Mononuclear cell (primary cell): ENCODE results near the gene KMT2B. TPM values are rescaled to one million over a fixed set of nuclear protein-coding genes. Genes with fewer than 3 reads are reported as not detected.

Experiments used
- H3K27me3 ChIP-seq: 2 replicates; pipeline ENCODE4 v1.6.0; 2011; ENCODE audit warnings: low read length, control low read depth; ENCODE audit not compliant: insufficient read depth
- H3K4me1 ChIP-seq: 2 replicates; pipeline ENCODE4 v1.5.1; 2011; ENCODE audit warnings: mild to moderate bottlenecking, low read length, control low read depth; ENCODE audit not compliant: insufficient read depth
- H3K4me3 ChIP-seq: 2 replicates; pipeline ENCODE4 v1.5.1; 2011; ENCODE audit warnings: mild to moderate bottlenecking, low read length, moderate library complexity
- H3K9me3 ChIP-seq: 2 replicates; pipeline ENCODE4 v1.5.1; 2011; ENCODE audit warnings: low read depth, mild to moderate bottlenecking, control low read depth, low read length
- total RNA-seq: library from RNA; depleted of rRNA; stranded (reverse); fragments of >200 nt; gene quantifications from one replicate; pipeline ENCODE4 v1.2.3, GENCODE V29; 2012

KMT2B gene
- total RNA-seq, 1 donor = 10.8 TPM

DNA sequence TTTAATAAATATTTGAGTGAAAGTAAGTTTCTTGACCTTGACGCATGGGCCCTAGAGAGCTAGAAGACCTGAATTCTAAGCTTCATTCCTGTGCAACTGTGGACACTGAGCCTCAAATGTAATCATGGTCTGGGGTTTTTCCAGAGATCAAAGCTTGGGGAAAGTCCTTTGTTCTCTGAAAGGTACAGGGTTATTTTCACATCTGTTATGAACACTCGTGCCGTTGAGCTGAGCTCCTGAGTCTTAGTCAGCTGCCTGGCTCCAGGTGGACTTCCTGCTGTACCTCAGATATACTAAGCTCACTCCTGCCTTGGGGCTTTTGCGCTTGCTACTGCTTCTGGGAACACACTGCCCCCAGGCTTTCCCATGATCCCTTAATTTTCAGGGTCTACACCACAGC, 21.0 kb upstream of the KMT2B start:
- peaks cover under 1% of the 10 kb centered on the region for H3K4me1 ChIP-seq
- H3K27me3 ChIP-seq = no peaks in the 10 kb centered on the region
- no peak overlapping the region for H3K4me3 ChIP-seq
- no peaks in the 10 kb centered on the region for H3K9me3 ChIP-seq

DNA sequence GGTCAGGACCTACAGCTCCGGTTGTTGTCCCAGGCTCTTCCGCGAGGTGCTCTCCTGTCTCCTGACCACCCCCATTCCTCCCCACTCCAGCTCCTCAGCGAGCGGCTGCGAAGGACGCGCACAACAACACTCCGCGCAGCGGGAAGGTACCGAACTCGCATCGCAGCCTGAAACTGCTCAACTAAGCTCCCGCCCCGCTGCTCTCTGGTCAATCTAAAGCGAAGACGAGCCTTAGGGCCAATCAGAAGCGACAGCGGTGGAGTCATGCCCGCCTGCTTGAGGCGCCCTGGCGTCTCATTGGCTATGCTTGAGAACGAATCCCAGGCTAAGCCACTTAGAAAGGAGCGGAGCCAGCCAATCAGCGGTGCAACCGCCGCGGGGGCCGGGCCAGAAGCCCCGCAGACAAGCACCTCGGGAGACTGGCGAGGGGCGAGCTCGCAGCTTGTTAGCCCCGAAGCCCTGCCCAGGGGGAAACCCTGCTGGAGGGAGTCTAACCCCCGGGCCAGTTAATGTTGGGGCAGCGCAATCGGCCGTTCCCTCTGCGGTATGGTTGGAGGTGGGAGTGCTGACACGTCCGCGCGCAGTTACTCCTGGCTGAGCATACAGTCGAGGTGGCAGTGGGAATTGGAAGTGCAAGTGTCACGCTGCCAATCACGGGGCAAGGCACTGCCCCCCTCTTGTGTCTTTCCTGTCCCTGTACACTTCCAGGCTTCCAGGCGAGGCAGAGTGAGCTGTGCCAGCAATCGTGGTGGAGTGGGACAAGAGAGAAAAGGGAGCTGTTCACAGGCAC, 15.4 kb upstream of the KMT2B start:
- peaks cover 12% of the 10 kb centered on the region for H3K4me1 ChIP-seq
- H3K4me3 ChIP-seq = peak overlapping the region; percentile 45
- no peaks in the 10 kb centered on the region for H3K9me3 ChIP-seq
- no peaks in the 10 kb centered on the region for H3K27me3 ChIP-seq

DNA sequence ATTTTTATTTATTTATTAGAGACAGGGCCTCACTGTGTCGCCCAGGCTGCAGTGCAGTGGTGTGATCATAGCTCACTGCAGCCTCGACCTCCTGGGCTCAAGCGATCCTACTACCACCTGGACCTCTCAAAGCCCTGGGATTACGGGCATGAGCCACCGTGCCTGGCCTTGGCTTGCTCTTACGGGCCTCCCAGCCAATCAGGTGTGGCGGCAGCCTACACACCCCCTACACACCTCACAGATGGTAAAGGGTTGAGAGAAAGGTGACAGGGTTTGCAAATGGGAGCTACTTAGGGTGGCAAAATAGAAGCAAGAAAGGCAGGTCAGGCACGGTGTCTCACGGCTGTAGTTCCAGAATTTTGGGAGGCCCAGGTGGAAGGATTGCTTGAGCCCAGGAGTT, 14.5 kb upstream of the KMT2B start:
- H3K27me3 ChIP-seq = no peaks in the 10 kb centered on the region

DNA sequence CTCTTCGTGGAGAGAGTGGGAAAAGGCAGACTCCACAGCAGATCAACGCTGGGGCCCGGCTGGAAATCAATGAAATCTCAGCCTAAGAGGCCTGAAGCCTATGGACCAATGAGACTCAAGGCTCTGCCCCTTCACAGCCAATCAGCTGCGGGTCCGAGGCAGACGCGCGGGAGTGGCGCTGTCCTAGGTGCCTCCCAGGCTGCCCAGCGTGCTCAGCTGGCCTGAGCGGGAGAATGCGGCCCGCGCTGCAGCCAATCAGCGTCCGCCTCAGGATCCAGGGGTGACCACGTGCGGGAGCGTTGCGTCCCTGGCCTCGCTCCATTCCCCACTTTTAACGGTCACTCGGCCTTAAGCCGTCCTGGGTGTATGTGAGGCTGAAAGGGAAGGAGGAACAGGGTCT, 13.6 kb upstream of the KMT2B start, which contains the start of gene ZBTB32:
Gene ZBTB32, plus strand, starts transcription at position 341 of the 400 bp plus-strand sequence. CDS start 10,069 bp downstream, outside the sequence.
- peaks cover 12% of the 10 kb centered on the region for H3K4me1 ChIP-seq
- H3K4me3 ChIP-seq = no peak within 1 kb of the TSS
- H3K9me3 ChIP-seq = no peaks in the 10 kb centered on the region
- no peaks in the 10 kb centered on the region for H3K27me3 ChIP-seq

More for the DNA sequence above, 14.5 kb upstream of the KMT2B start:
- no peaks in the 10 kb centered on the region for H3K9me3 ChIP-seq
- no peak overlapping the region for H3K4me3 ChIP-seq
- H3K4me1 ChIP-seq = peaks cover 12% of the 10 kb centered on the region

DNA sequence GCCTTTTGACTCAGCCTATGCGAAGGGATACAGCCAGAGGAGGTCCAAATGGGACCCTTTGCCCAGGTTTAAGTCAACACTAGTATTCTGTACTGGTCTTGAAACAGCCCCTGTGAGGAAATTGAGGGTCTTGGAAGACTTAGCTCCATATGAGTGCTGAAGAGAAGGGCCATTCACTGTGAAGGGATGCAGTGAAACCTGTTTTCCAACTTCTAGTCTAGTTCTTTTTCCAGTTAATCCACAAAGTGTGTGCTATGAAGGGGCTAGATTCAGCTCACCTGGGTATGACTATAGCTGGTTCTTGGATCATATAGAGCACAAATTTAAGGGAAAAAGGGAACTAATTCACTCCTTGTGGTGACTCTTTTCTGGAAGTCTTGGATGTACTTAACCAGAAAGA, 9.4 kb upstream of the KMT2B start:
- no peaks in the 10 kb centered on the region for H3K27me3 ChIP-seq
- H3K9me3 ChIP-seq = no peaks in the 10 kb centered on the region
- peaks cover 23% of the 10 kb centered on the region for H3K4me1 ChIP-seq
- H3K4me3 ChIP-seq = no peak overlapping the region

DNA sequence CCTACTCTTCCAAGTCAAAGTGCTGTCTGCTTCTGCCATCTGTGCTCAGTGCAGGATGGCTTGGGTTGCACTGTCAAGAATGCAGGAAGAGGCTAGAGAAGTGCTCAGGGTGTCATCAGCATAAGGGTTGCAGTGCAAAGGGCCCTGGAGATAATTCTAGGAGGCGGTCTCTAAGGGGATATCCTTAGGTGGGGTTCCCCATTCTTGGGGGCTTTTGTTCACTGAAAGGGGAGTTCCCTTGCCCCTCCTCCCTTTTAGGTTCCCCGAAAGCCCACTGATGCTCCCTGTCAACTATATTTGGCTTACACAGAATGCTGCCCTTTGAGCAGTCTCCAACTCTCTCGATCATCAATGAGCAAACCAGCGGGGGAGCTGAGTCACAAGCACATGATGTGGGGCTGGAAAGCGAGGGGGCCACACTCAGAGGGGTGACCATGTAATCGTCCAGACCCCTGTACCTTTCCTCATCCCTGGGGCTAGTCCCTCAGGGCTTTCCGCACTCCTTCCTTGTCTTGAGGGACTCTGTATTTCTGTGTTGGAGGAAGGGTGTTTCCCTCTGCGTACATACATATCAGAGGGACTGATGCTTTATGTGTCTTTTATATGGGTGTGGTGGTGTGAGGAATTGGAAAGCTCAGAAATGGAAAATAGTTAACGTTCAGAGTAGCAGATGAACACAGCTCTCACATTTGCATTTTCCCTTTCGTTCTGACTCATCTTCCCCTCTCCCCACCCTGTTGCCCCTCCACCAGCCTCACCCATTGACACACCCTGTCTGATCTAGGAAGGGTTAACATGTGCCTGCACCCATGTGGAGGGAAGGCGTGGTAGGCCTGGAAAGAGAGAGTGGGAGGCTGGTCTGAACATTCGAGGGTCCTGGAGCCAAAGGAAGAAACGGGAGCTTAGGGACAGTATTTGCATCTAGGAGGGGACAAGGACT, 6.7 kb upstream of the KMT2B start:
- Histone ChIP-seq H3K9me3 (no peaks in the 10 kb centered on the region), H3K27me3 (no peaks in the 10 kb centered on the region), H3K4me3 (no peak overlapping the region), H3K4me1 (peaks cover 47% of the 10 kb centered on the region)

DNA sequence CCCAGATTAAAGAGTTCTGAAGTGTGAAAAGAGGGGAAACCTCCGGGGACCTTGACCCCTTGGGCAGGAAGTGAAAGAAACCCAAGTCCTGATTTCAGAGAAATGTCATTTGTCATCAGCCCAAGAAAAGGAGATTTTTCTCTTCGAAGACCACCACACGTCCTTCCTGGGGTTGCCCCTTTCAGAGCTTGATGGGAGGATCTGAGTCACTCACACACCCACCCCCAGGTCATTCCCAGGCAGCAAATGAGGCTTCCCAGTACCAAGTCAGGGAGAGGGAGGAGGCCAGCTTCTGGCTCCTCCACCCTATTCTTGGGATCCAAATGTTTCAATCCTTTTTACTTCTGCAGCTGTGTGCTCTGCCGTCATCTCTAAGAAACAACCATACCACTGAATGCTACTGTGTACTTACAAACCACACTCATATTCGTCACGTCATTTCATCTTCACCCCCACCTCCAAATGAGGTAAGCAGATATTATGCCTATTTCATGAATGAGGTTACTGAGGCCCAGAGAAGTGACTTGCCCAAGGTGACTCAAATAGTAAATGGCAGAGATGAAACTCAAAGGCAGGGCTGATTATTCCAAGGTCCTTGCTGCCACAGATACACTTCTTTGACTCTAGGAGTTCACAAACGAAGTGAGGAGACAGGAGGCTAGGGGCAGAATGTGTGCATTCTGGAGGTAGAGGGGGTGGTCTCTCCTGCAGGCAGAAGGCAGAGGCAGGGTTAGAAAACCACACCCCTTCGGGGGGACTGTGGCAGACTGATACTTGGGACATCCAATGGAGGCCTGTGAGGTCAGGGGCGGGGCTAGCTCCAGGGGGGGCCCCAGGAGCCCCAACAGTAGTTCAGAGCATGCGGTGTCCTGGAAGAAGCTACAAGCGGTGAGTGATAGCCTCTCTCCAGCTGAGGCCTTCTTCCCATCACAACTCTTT, 5.0 kb upstream of the KMT2B start:
- Histone ChIP-seq H3K27me3 (no peaks in the 10 kb centered on the region), H3K9me3 (no peaks in the 10 kb centered on the region), H3K4me1 (peaks cover 53% of the 10 kb centered on the region), H3K4me3 (no peak overlapping the region)

DNA sequence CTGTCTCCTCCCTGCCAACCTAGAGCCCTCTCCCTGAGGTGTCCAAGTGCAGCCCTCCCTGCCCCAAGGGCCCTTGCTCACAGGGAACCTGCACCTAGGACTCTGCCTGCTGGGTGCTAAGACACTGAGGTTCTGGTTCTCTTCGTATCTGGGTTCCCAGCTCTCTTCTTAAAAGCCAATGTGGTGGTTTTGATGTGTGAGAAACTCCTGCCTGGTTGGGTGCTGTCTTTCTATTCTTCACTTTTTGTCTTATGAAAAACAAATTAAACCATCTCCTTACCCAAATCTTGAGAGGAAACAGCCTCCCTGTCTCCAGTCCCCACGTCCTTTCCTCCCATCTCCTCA, 4.3 kb upstream of the KMT2B start:
- peaks cover 54% of the 10 kb centered on the region for H3K4me1 ChIP-seq
- H3K4me3 ChIP-seq = no peak overlapping the region
- H3K27me3 ChIP-seq = no peaks in the 10 kb centered on the region
- H3K9me3 ChIP-seq = no peaks in the 10 kb centered on the region

DNA sequence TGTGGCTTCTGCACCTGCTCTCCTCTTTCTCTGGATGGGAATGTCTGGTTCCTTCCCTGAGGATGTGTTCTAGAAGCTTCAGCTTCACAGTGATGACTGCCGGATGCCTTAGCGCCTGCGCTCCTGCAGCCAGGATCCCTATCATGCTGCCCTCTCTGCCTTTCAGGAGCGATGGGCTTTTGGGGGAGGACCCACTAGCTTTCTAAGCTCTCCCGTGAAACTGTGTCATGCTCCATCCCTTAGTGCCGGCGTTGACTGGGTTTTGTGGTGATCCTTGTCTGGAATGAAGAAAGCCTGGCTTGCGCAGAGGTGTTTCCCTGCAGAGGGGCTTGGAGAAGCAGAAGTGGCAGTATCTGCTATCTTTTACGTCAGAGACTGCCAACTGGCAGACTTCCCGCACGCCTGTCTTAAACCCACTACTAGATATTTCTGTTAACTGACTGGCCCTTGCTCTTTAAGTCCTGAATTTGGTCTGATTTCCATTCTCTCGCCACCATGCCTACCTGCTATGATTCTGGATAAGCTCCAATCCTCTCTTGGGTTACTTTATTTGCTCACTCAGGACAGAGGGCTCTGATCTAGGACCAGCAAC, 3.8 kb upstream of the KMT2B start:
- no peaks in the 10 kb centered on the region for H3K27me3 ChIP-seq
- peaks cover 59% of the 10 kb centered on the region for H3K4me1 ChIP-seq
- H3K4me3 ChIP-seq = no peak overlapping the region
- no peaks in the 10 kb centered on the region for H3K9me3 ChIP-seq

DNA sequence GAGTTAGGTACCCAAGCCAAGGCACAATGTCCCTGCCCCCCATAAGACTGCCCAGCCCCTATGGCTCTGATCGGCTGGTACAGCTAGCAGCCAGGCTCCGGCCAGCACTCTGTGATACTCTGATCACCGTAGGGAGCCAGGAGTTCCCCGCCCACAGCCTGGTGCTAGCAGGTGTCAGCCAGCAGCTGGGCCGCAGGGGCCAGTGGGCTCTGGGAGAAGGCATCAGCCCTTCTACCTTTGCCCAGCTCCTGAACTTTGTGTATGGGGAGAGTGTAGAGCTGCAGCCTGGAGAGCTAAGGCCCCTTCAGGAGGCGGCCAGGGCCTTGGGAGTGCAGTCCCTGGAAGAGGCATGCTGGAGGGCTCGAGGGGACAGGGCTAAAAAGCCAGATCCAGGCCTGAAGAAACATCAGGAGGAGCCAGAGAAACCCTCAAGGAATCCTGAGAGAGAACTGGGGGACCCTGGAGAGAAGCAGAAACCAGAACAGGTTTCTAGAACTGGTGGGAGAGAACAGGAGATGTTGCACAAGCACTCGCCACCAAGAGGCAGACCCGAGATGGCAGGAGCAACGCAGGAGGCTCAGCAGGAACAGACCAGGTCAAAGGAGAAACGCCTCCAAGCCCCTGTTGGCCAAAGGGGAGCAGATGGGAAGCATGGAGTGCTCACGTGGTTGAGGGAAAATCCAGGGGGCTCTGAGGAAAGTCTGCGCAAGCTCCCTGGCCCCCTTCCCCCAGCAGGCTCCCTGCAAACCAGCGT, 3.0 kb upstream of the KMT2B start:
- H3K4me3 ChIP-seq = no peak overlapping the region
- H3K9me3 ChIP-seq = no peaks in the 10 kb centered on the region
- H3K4me1 ChIP-seq = peaks cover 67% of the 10 kb centered on the region
- no peaks in the 10 kb centered on the region for H3K27me3 ChIP-seq

DNA sequence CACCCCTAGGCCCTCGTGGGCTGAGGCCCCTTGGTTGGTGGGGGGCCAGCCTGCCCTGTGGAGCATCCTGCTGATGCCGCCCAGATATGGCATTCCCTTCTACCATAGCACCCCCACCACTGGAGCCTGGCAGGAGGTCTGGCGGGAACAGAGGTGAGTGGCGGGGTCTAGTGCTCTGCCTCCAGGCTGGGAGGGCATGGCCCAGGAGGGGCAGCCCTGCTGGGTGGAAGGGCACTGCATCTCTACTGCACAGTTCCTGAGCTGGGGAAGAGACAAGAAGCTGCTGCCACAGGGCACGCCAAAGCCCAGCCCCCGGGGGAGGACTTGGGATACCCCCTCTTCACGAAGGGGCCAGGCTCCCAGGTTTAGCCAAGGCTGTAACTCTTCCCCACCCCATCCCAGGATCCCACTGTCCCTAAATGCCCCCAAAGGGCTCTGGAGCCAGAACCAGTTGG, 2.4 kb upstream of the KMT2B start:
- no peak overlapping the region for H3K4me3 ChIP-seq
- peaks cover 70% of the 10 kb centered on the region for H3K4me1 ChIP-seq
- H3K9me3 ChIP-seq = no peaks in the 10 kb centered on the region
- no peaks in the 10 kb centered on the region for H3K27me3 ChIP-seq

DNA sequence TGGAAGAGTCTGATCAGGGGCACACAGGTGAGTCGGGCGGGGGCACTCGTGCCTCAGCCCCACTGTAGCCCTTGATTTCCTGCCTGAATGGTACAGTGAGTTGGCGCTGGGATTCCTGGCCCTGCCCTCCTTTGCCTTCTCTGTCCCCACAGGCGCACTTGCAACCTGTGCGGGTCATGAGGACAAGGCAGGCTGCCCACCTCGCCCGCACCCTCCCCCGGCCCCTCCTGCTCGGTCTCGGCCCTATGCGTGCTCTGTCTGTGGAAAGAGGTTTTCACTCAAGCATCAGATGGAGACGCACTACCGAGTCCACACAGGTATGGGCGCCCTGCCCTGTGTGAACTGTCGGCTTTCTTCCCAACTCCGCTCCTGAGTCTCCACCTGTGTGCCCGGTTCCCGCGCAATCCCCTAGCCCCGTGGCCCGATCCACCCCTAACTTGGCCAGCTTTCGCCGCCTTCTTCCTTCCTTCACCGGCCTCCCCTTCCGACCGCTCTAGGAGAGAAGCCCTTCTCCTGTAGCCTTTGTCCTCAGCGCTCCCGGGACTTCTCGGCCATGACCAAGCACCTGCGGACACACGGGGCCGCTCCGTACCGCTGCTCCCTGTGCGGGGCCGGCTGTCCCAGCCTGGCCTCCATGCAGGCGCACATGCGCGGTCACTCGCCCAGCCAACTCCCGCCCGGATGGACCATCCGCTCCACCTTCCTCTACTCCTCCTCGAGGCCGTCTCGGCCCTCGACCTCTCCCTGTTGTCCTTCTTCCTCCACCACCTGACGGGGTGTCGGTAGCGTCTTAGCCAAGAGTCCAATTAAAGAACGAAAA, 1.6 kb upstream of the KMT2B start:
- peaks cover 65% of the 10 kb centered on the region for H3K4me1 ChIP-seq

More for the DNA sequence above, 1.6 kb upstream of the KMT2B start:
- H3K9me3 ChIP-seq = no peaks in the 10 kb centered on the region
- no peaks in the 10 kb centered on the region for H3K27me3 ChIP-seq
- H3K4me3 ChIP-seq = peak overlapping the region; percentile 63
